ELR (cell line): ENCODE measurements around the gene LRCH3.

ENCODE experiments used
- DNase-seq: peaks from one replicate; pipeline ENCODE4 v3.0.0-alpha.2; 2015; ENCODE audit warnings: low read depth

LRCH3 gene

GRCh38 chr3:197793247-197793646 lies 2.2 kb downstream of the LRCH3 start:
- DNase-seq, result peak; percentile 77

- no peak for DNase-seq
Measured at GRCh38 chr3:197794115-197794514, 3.1 kb downstream of the LRCH3 start.

GRCh38 chr3:197795200-197795599 lies 4.1 kb downstream of the LRCH3 start:
- DNase-seq, result peak; percentile 91

- DNase-seq, result no peak
Measured at GRCh38 chr3:197796087-197796486, 5.0 kb downstream of the LRCH3 start.

- no peak for DNase-seq
Measured at GRCh38 chr3:197798863-197799262, 7.8 kb downstream of the LRCH3 start.

- peak; percentile 47 for DNase-seq
Measured at GRCh38 chr3:197800379-197800778, 9.3 kb downstream of the LRCH3 start.

GRCh38 chr3:197801891-197802778 lies 11.1 kb downstream of the LRCH3 start:
- peak; percentile 71 for DNase-seq

GRCh38 chr3:197802779-197803459 lies 11.9 kb downstream of the LRCH3 start:
- peak; percentile 39 for DNase-seq

GRCh38 chr3:197804511-197804910 lies 13.5 kb downstream of the LRCH3 start:
- DNase-seq, result no peak

GRCh38 chr3:197807969-197808587 lies 17.0 kb downstream of the LRCH3 start:
- peak; percentile 47 for DNase-seq

- peak; percentile 55 for DNase-seq
Measured at GRCh38 chr3:197809356-197810020, 18.4 kb downstream of the LRCH3 start.

- DNase-seq, result peak; percentile 43
Measured at GRCh38 chr3:197810901-197811300, 19.8 kb downstream of the LRCH3 start.

GRCh38 chr3:197811343-197811742 lies 20.3 kb downstream of the LRCH3 start:
- DNase-seq, result peak; percentile 84

GRCh38 chr3:197814372-197814771 lies 23.3 kb downstream of the LRCH3 start:
- DNase-seq, result no peak

- no peak for DNase-seq
Measured at GRCh38 chr3:197820550-197821335, 29.7 kb downstream of the LRCH3 start.

GRCh38 chr3:197829397-197830045 lies 38.5 kb downstream of the LRCH3 start:
- no peak for DNase-seq

GRCh38 chr3:197830308-197830966 lies 39.4 kb downstream of the LRCH3 start:
- DNase-seq, result no peak

- no peak for DNase-seq
Measured at GRCh38 chr3:197830967-197831313, 39.9 kb downstream of the LRCH3 start.

- no peak for DNase-seq
Measured at GRCh38 chr3:197833930-197834715, 43.1 kb downstream of the LRCH3 start.

- no peak for DNase-seq
Measured at GRCh38 chr3:197835509-197835908, 44.5 kb downstream of the LRCH3 start.
